ENCODE data around the gene PLEK2.

PLEK2 gene

GRCh38 chr14:67395876-67396189 is 16.1 kb downstream of the PLEK2 start (continued):
- TF ChIP-seq TSHZ2 (CRISPR knock-in tag; IDR thresholded peaks at IDR 0.05) (no peak), ZFP30 (CRISPR knock-in tag; IDR thresholded peaks at IDR 0.05) (no peak), ESRRG (CRISPR knock-in tag; IDR thresholded peaks at IDR 0.05) (no peak)

- peak; percentile 41 for ATAC-seq
- TF ChIP-seq, protein P1, sequence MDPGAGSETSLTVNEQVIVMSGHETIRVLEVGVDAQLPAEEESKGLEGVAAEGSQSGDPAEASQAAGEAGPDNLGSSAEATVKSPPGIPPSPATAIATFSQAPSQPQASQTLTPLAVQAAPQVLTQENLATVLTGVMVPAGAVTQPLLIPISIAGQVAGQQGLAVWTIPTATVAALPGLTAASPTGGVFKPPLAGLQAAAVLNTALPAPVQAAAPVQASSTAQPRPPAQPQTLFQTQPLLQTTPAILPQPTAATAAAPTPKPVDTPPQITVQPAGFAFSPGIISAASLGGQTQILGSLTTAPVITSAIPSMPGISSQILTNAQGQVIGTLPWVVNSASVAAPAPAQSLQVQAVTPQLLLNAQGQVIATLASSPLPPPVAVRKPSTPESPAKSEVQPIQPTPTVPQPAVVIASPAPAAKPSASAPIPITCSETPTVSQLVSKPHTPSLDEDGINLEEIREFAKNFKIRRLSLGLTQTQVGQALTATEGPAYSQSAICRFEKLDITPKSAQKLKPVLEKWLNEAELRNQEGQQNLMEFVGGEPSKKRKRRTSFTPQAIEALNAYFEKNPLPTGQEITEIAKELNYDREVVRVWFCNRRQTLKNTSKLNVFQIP (CRISPR knock-in tag; IDR thresholded peaks at IDR 0.05; ENCODE audit: borderline replicate concordance, low read depth) = no peak
- TF ChIP-seq ZNF70 (CRISPR knock-in tag; IDR thresholded peaks at IDR 0.05) = no peak
- TF ChIP-seq OSR1 (CRISPR knock-in tag; IDR thresholded peaks at IDR 0.05) = no peak
- TF ChIP-seq ZC3H10 (CRISPR knock-in tag; IDR thresholded peaks at IDR 0.05) = no peak
- TF ChIP-seq CSDC2 (CRISPR knock-in tag; IDR thresholded peaks at IDR 0.05) = no peak
- no peak for TF ChIP-seq BACH2 (CRISPR knock-in tag; IDR thresholded peaks at IDR 0.05; ENCODE audit: borderline replicate concordance)
- TF ChIP-seq RARB (CRISPR knock-in tag; IDR thresholded peaks at IDR 0.05) = no peak
- TF ChIP-seq ZNF565 (CRISPR knock-in tag; conservative IDR thresholded peaks at IDR 0.05; ENCODE audit: low read depth) = no peak
- no peak for TF ChIP-seq TOX (CRISPR knock-in tag; IDR thresholded peaks at IDR 0.05; ENCODE audit: borderline replicate concordance)
- TF ChIP-seq CSRNP3 (CRISPR knock-in tag; IDR thresholded peaks at IDR 0.05) = no peak
- no peak for TF ChIP-seq ARNTL (CRISPR knock-in tag; IDR thresholded peaks at IDR 0.05; ENCODE audit: borderline replicate concordance, low read depth)
- no peak for TF ChIP-seq SNAI2 (CRISPR knock-in tag; IDR thresholded peaks at IDR 0.05)
- TF ChIP-seq GLIS3 (CRISPR knock-in tag; IDR thresholded peaks at IDR 0.05) = no peak
- no peak for TF ChIP-seq TSHZ2 (CRISPR knock-in tag; IDR thresholded peaks at IDR 0.05)
- no peak for TF ChIP-seq ZFP3 (CRISPR knock-in tag; IDR thresholded peaks at IDR 0.05)
- TF ChIP-seq, protein P2, sequence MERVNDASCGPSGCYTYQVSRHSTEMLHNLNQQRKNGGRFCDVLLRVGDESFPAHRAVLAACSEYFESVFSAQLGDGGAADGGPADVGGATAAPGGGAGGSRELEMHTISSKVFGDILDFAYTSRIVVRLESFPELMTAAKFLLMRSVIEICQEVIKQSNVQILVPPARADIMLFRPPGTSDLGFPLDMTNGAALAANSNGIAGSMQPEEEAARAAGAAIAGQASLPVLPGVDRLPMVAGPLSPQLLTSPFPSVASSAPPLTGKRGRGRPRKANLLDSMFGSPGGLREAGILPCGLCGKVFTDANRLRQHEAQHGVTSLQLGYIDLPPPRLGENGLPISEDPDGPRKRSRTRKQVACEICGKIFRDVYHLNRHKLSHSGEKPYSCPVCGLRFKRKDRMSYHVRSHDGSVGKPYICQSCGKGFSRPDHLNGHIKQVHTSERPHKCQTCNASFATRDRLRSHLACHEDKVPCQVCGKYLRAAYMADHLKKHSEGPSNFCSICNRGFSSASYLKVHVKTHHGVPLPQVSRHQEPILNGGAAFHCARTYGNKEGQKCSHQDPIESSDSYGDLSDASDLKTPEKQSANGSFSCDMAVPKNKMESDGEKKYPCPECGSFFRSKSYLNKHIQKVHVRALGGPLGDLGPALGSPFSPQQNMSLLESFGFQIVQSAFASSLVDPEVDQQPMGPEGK (CRISPR knock-in tag; IDR thresholded peaks at IDR 0.05; ENCODE audit: borderline replicate concordance) = no peak
- no peak for TF ChIP-seq ZFP30 (CRISPR knock-in tag; IDR thresholded peaks at IDR 0.05)
- no peak for TF ChIP-seq ESRRG (CRISPR knock-in tag; IDR thresholded peaks at IDR 0.05)
Observed at GRCh38 chr14:67395086-67395875, 16.7 kb downstream of the PLEK2 start.

- no peak for TF ChIP-seq TSHZ2 (CRISPR knock-in tag; IDR thresholded peaks at IDR 0.05)
- TF ChIP-seq, protein P2 (CRISPR knock-in tag; IDR thresholded peaks at IDR 0.05; ENCODE audit: borderline replicate concordance) = no peak
- no peak for TF ChIP-seq TOX (CRISPR knock-in tag; IDR thresholded peaks at IDR 0.05; ENCODE audit: borderline replicate concordance)
- TF ChIP-seq ARNTL (CRISPR knock-in tag; IDR thresholded peaks at IDR 0.05; ENCODE audit: borderline replicate concordance, low read depth) = no peak
- no peak for TF ChIP-seq ZNF70 (CRISPR knock-in tag; IDR thresholded peaks at IDR 0.05)
- no peak for ATAC-seq
Observed at GRCh38 chr14:67393689-67394088, 18.3 kb downstream of the PLEK2 start.
